ENCODE measurements around the gene STXBP6. TPM values are rescaled to one million over a fixed set of nuclear protein-coding genes. Genes with fewer than 3 reads are reported as not detected.

The STXBP6 gene
- total and polyA plus RNA-seq, 12 donors = 12.2 to 49.0 (median 24.4) TPM

DNA sequence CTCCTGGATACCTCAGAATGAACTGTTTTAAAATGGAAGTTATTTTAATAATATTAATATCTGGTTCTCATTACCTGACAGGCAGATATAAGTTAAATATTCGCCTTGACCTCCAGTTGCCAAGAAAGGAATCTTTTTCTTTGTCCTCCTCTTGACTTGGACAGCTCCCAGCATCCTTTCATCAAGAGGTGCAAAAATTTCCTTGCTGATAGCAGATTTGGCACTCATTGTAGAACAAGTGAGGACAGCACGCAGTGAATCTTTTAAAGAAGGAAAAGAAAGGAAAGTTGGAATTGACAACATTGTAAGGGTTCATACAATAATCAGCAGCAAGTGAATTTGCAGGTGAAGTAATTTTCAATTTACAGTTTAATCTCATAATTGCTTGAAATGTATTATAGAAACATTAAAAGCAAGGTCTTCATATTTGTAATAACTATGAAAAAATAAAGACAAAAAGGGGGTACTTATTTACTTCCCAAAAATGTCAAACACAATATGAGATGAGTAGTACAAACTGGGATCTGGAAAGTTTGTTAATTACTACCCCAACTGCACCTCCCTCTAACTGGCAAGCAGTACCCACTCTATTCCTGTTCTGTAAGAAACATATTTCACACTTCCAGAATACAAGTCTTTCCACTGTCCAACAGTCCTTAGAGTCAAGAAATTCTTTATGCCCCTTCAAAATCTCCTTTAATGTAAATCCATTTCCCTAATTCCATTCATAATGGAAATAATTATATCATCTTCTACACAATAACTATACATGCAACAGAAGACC, 75.2 kb downstream of the STXBP6 start:
- DNase-seq (no peak), ATAC-seq (peak in 2 of 8 donors; percentile 47 to 59)
- no peak for TF ChIP-seq CTCF (IDR thresholded peaks at IDR 0.05)
- Histone ChIP-seq H3K27me3 (no peaks in the 10 kb centered on the region), H3K4me1 (peaks cover 0 to 42% (median 22%) of the 10 kb centered on the region in 9 donors), H3K4me3 (peak overlapping the region in 3 of 10 donors; percentile 7 to 16 (median 10)), H3K27ac (peak overlapping the region in 6 of 10 donors; percentile 10 to 48 (median 36)), H3K9me3 (no peaks in the 10 kb centered on the region), H3K36me3 (no peaks in the 10 kb centered on the region)
- intact Hi-C loops (cut with DNase I) = no loop called here
- 20 to 26% methylated on average over 2 of the region's 2 CpGs for WGBS, 2 donors

- no peak for TF ChIP-seq CTCF (IDR thresholded peaks at IDR 0.05)
- no peaks in the 10 kb centered on the region for H3K27me3 ChIP-seq
- WGBS, 2 donors = 95 to 97% methylated on average over 3 of the region's 3 CpGs
- intact Hi-C loops (cut with DNase I) = no loop called here
- no peak for DNase-seq
- H3K27ac ChIP-seq = no peak overlapping the region
- peaks cover 0 to 43% (median 19%) of the 10 kb centered on the region in 9 donors for H3K4me1 ChIP-seq
- ATAC-seq = no peak
- H3K9me3 ChIP-seq = no peaks in the 10 kb centered on the region
- H3K4me3 ChIP-seq = no peak overlapping the region
- no peaks in the 10 kb centered on the region for H3K36me3 ChIP-seq
Observed at GRCh38 chr14:24972844-24973243, 77.1 kb downstream of the STXBP6 start.

GRCh38 chr14:24971255-24971654, 78.7 kb downstream of the STXBP6 start:
- TF ChIP-seq CTCF (IDR thresholded peaks at IDR 0.05) = no peak
- Histone ChIP-seq H3K4me1 (peaks cover 0 to 59% (median 31%) of the 10 kb centered on the region in 9 donors), H3K36me3 (no peaks in the 10 kb centered on the region), H3K27ac (no peak overlapping the region), H3K27me3 (no peaks in the 10 kb centered on the region), H3K9me3 (no peaks in the 10 kb centered on the region), H3K4me3 (no peak overlapping the region)
- intact Hi-C loops (cut with DNase I) = no loop called here
- no peak for ATAC-seq
- DNase-seq = no peak

DNA sequence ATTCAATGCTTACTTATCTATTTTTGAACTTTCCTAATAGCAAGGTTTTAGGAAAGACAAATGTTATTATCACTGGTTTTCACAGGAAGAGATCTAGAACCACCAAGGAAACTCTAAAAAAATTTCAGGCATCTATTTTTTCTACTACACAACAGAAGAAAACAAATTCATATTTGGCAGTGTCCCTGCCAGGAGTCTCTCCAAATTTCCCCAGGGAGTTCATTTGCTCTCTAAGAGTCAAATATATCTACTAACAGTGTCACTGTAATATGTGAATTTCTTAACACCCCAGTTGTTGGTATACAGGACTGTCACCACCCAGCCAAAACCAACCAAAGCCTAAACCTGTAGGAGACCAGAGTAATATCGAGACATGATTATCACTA, 83.4 kb downstream of the STXBP6 start:
- Histone ChIP-seq H3K27ac (peak overlapping the region in 9 of 10 donors; percentile 11 to 82 (median 68)), H3K27me3 (no peaks in the 10 kb centered on the region), H3K9me3 (no peaks in the 10 kb centered on the region), H3K36me3 (no peaks in the 10 kb centered on the region), H3K4me1 (peaks cover 5 to 56% (median 33%) of the 10 kb centered on the region in 9 donors), H3K4me3 (no peak overlapping the region)
- intact Hi-C loops (cut with DNase I) = loop anchor here in 5 of 10 donors (2.0 to 10.0 kb wide), 5 partner anchors 34 to 168 kb away; no protein-coding TSS in a partner anchor
- WGBS, 2 donors = 30 to 57% methylated on average over 1 of the region's 1 CpG
- no peak for TF ChIP-seq CTCF (IDR thresholded peaks at IDR 0.05)
- DNase-seq = no peak
- ATAC-seq = no peak
